H9 (cell line): ENCODE measurements around the gene DAB2IP. TPM values are rescaled to one million over a fixed set of nuclear protein-coding genes. Genes with fewer than 3 reads are reported as not detected.

ENCODE experiments used
- DNase-seq: peaks from one replicate; pipeline ENCODE4 v3.0.0-alpha.2; 2017
- H2AFZ ChIP-seq: one replicate; pipeline ENCODE4 v1.6.1; 2013; ENCODE audit warnings: mild to moderate bottlenecking, low read length, control low read depth, moderate library complexity
- H2AK5ac ChIP-seq: 2 replicates; pipeline ENCODE4 v1.6.1; 2013; ENCODE audit warnings: low read length, control low read depth, mixed read lengths; ENCODE audit not compliant: insufficient read length
- H2BK120ac ChIP-seq: one replicate; pipeline ENCODE4 v1.6.1; 2013; ENCODE audit warnings: low read depth, mild to moderate bottlenecking, low read length, control low read depth, inconsistent platforms; ENCODE audit not compliant: poor library complexity, severe bottlenecking
- H2BK12ac ChIP-seq: 2 replicates; pipeline ENCODE4 v1.6.1; 2013; ENCODE audit warnings: low read length, control low read depth, mixed read lengths, low read depth; ENCODE audit not compliant: insufficient read length
- H2BK15ac ChIP-seq: 2 replicates; pipeline ENCODE4 v1.6.1; 2013; ENCODE audit warnings: low read depth, low read length, control low read depth
- H2BK20ac ChIP-seq: one replicate; pipeline ENCODE4 v1.6.1; 2013; ENCODE audit warnings: low read depth, mild to moderate bottlenecking, low read length, control low read depth, inconsistent platforms; ENCODE audit not compliant: poor library complexity, severe bottlenecking
- H2BK5ac ChIP-seq: 2 replicates; pipeline ENCODE4 v1.6.1; 2013; ENCODE audit warnings: low read length, control low read depth, mixed read lengths; ENCODE audit not compliant: insufficient read length
- H3K14ac ChIP-seq: 2 replicates; pipeline ENCODE4 v1.6.1; 2013; ENCODE audit warnings: low read length, control low read depth; ENCODE audit not compliant: insufficient read depth
- H3K18ac ChIP-seq: 2 replicates; pipeline ENCODE4 v1.6.1; 2013; ENCODE audit warnings: low read depth, mild to moderate bottlenecking, mixed read lengths, low read length, control low read depth; ENCODE audit not compliant: insufficient read length
- H3K23ac ChIP-seq: 2 replicates; pipeline ENCODE4 v1.6.1; 2013; ENCODE audit warnings: low read length, control low read depth, mixed read lengths, low read depth; ENCODE audit not compliant: insufficient read length
- H3K23me2 ChIP-seq: 2 replicates; pipeline ENCODE4 v1.6.1; 2013; ENCODE audit warnings: low read depth, mild to moderate bottlenecking, mixed read lengths, low read length, control low read depth; ENCODE audit not compliant: insufficient read length, poor library complexity, severe bottlenecking
- H3K27ac ChIP-seq: 2 replicates; pipeline ENCODE4 v1.5.1; 2013; ENCODE audit warnings: low read length, control low read depth, mixed read lengths, low read depth; ENCODE audit not compliant: insufficient read length
- H3K27me3 ChIP-seq: 2 replicates; pipeline ENCODE4 v1.6.1; 2013; ENCODE audit warnings: low read length, control low read depth, inconsistent platforms; ENCODE audit not compliant: insufficient read depth
- H3K4ac ChIP-seq: 2 replicates; pipeline ENCODE4 v1.6.1; 2013; ENCODE audit warnings: low read depth, mild to moderate bottlenecking, control low read depth, inconsistent platforms, low read length, moderate library complexity
- H3K4me1 ChIP-seq: 2 replicates; pipeline ENCODE4 v1.6.1; 2013; ENCODE audit warnings: low read length, control low read depth, inconsistent platforms; ENCODE audit not compliant: insufficient read depth
- H3K4me2 ChIP-seq: 2 replicates; pipeline ENCODE4 v1.6.1; 2013; ENCODE audit warnings: low read length, control low read depth, mixed read lengths; ENCODE audit not compliant: insufficient read length, insufficient read depth
- H3K56ac ChIP-seq: 2 replicates; pipeline ENCODE4 v1.6.1; 2013; ENCODE audit warnings: low read depth, mild to moderate bottlenecking, mixed read lengths, low read length, control low read depth; ENCODE audit not compliant: insufficient read length
- H3K79me1 ChIP-seq: 2 replicates; pipeline ENCODE4 v1.6.1; 2013; ENCODE audit warnings: low read depth, mild to moderate bottlenecking, moderate library complexity, low read length, control low read depth, inconsistent platforms; ENCODE audit not compliant: insufficient read depth, poor library complexity, severe bottlenecking
- H3K79me2 ChIP-seq: 2 replicates; pipeline ENCODE4 v1.6.1; 2013; ENCODE audit warnings: low read length, control low read depth, inconsistent platforms; ENCODE audit not compliant: insufficient read depth
- H3K9ac ChIP-seq: 2 replicates; pipeline ENCODE4 v1.6.1; 2013; ENCODE audit warnings: low read length, control low read depth, mixed read lengths; ENCODE audit not compliant: insufficient read length; ENCODE audit errors: extremely low read depth
- H3K9me3 ChIP-seq: one replicate; pipeline ENCODE4 v1.6.1; 2013; ENCODE audit warnings: low read depth, low read length, inconsistent platforms; ENCODE audit not compliant: control insufficient read depth
- H3T11ph ChIP-seq: one replicate; pipeline ENCODE4 v1.6.1; 2013; ENCODE audit warnings: mild to moderate bottlenecking, low read length, control low read depth, inconsistent platforms
- H4K20me1 ChIP-seq: one replicate; pipeline ENCODE4 v1.6.1; 2013; ENCODE audit not compliant: control insufficient read depth, insufficient read length, insufficient read depth
- H4K5ac ChIP-seq: 2 replicates; pipeline ENCODE4 v1.6.1; 2013; ENCODE audit warnings: low read depth, mild to moderate bottlenecking, mixed read lengths, low read length, control low read depth; ENCODE audit not compliant: insufficient read length
- H4K8ac ChIP-seq: replicated peaks from 2 replicates; pipeline ENCODE4 v1.6.1; 2013; ENCODE audit warnings: low read length, control low read depth, mixed read lengths, low read depth; ENCODE audit not compliant: insufficient read length
- H4K91ac ChIP-seq: 2 replicates; pipeline ENCODE4 v1.6.1; 2013; ENCODE audit warnings: low read depth, mild to moderate bottlenecking, moderate library complexity, mixed read lengths, low read length, control low read depth; ENCODE audit not compliant: insufficient read length
- H3K27ac Mint-ChIP-seq, 3 experiments: 2 replicates in 2 of 3; 3 replicates in 1 of 3; pipeline ENCODE4 v1.8.0; 2020 to 2021; ENCODE audit warnings: mixed read lengths in 3 of 3, mild to moderate bottlenecking in 1 of 3, moderate library complexity in 1 of 3
- H3K27me3 Mint-ChIP-seq: 2 replicates; pipeline ENCODE4 v1.8.0; 2021; ENCODE audit warnings: low read depth, mild to moderate bottlenecking, moderate library complexity, mixed read lengths
- H3K36me3 Mint-ChIP-seq, 3 experiments: 2 replicates in 2 of 3; 3 replicates in 1 of 3; pipeline ENCODE4 v1.8.0; 2020 to 2021; ENCODE audit warnings: low read depth in 3 of 3, mixed read lengths in 3 of 3; ENCODE audit not compliant: insufficient read depth in 1 of 3
- H3K4me1 Mint-ChIP-seq, 2 experiments: 2 replicates each; pipeline ENCODE4 v1.8.0; 2020; ENCODE audit warnings: mixed read lengths in 2 of 2
- H3K4me3 Mint-ChIP-seq, 2 experiments: 2 replicates in 1 of 2; 3 replicates in 1 of 2; pipeline ENCODE4 v1.8.0; 2020 to 2021; ENCODE audit warnings: mild to moderate bottlenecking in 2 of 2, mixed read lengths in 2 of 2, moderate library complexity in 1 of 2
- H3K9me3 Mint-ChIP-seq, 2 experiments: 2 replicates in 1 of 2; 3 replicates in 1 of 2; pipeline ENCODE4 v1.8.0; 2020; ENCODE audit warnings: mild to moderate bottlenecking in 2 of 2, mixed read lengths in 2 of 2, moderate library complexity in 1 of 2
- CTCF ChIP-seq: fragments of 200-600 bp; sonication (generic); conservative IDR thresholded peaks from 3 replicates; pipeline ENCODE4 v1.8.0; 2021; ENCODE audit warnings: antibody characterized with exemption, mild to moderate bottlenecking
- WGBS: extraction: QIAGEN DNeasy Blood & Tissue Kit; methylation state at CpG from one replicate; pipeline ENCODE4 v1.1.7; 2013; ENCODE audit warnings: missing lambda C conversion rate, low lambda C conversion rate, mixed read lengths; ENCODE audit not compliant: insufficient read length; ENCODE audit errors: extremely low coverage; 5-methylcytosine and 5-hydroxymethylcytosine counted together
- total RNA-seq: library from RNA; stranded (reverse); gene quantifications from 2 replicates; pipeline ENCODE4 v1.2.1, GENCODE V29; 2021

The DAB2IP gene
- total RNA-seq, 1 experiment from 2014 or later, result 22.6 TPM

GRCh38 chr9:121811751-121812150 lies 160.3 kb downstream of the DAB2IP start:
- TF ChIP-seq CTCF, result no peak
- Histone ChIP-seq H3K23ac (no peak overlapping the region), H3K56ac (no peak overlapping the region), H2BK15ac (no peak overlapping the region), H2BK20ac (no peak overlapping the region), H3K79me1 (no peaks in the 10 kb centered on the region), H4K20me1 (no peaks in the 10 kb centered on the region), H3K4ac (no peak overlapping the region), H3K4me1 (no peaks in the 10 kb centered on the region), H3K27ac (no peak overlapping the region), H2BK12ac (no peak overlapping the region), H3T11ph (no peak overlapping the region), H3K79me2 (no peaks in the 10 kb centered on the region), H3K4me2 (no peak overlapping the region), H4K5ac (no peak overlapping the region), H3K18ac (no peak overlapping the region), H2BK5ac (no peak overlapping the region), H3K9ac (no peak overlapping the region), H3K27me3 (no peaks in the 10 kb centered on the region), H4K8ac (no peak overlapping the region), H3K9me3 (no peaks in the 10 kb centered on the region), H3K14ac (no peak overlapping the region), H2AFZ (no peak overlapping the region), H4K91ac (no peak overlapping the region), H2AK5ac (no peak overlapping the region), H2BK120ac (no peak overlapping the region), H3K23me2 (no peaks in the 10 kb centered on the region)
- Mint-ChIP-seq H3K27ac (no peak overlapping the region), H3K9me3 (peaks cover 0 to 4% of the 10 kb centered on the region in 2 experiments; a peak in 1 of 5 replicates), H3K4me3 (no peak overlapping the region), H3K4me1 (peaks cover 26 to 34% of the 10 kb centered on the region in 2 experiments), H3K36me3 (no peaks in the 10 kb centered on the region), H3K27me3 (no peaks in the 10 kb centered on the region; the same call in 1 of the 2 replicates)
- DNase-seq, result no peak
- no CpG with 5 or more reads among the region's 10 CpGs for WGBS
